Sigmoid colon (tissue), 4 donors: ENCODE measurements around the gene MRPL50.

Experiments used
- CTCF ChIP-seq, 4 experiments: fragments of 450-650 bp in 3 of 4; fragments of 200-600 bp in 1 of 4; IDR thresholded peaks; one replicate each; pipeline ENCODE4 v1.5.1; 2016 to 2019; ENCODE audit warnings: antibody characterized with exemption in 4 of 4, mild to moderate bottlenecking in 3 of 4, moderate library complexity in 2 of 4
- EP300 ChIP-seq, 4 donors: sonication (generic); formaldehyde crosslinking; IDR thresholded peaks; one replicate each; pipeline ENCODE4 v1.6.1; 2017; ENCODE audit warnings: antibody characterized with exemption in 4 of 4
- POLR2A ChIP-seq, 2 donors: fragments of 450-650 bp; IDR thresholded peaks; one replicate each; pipeline ENCODE4 v1.6.1; 2016; ENCODE audit warnings: antibody characterized with exemption in 2 of 2, mild to moderate bottlenecking in 2 of 2, moderate library complexity in 2 of 2
- POLR2AphosphoS5 ChIP-seq, 4 donors: sonication (generic); formaldehyde crosslinking; IDR thresholded peaks; one replicate each; pipeline ENCODE4 v1.6.1; 2017; ENCODE audit warnings: antibody characterized with exemption in 4 of 4

GRCh38 chr9:101433229-101433628 lies 34.8 kb upstream of the MRPL50 start:
- TF ChIP-seq CTCF (IDR thresholded peaks at IDR 0.05) (no peak), EP300 (IDR thresholded peaks at IDR 0.05) (no peak), POLR2A (IDR thresholded peaks at IDR 0.05) (no peak), POLR2AphosphoS5 (IDR thresholded peaks at IDR 0.05) (no peak)
